Right cardiac atrium (tissue), 5 donors: ENCODE results near the gene REEP3. TPM values are rescaled to one million over a fixed set of nuclear protein-coding genes. Genes with fewer than 3 reads are reported as not detected.

ENCODE experiments used
- ATAC-seq, 2 donors: fragments of 200-7000 bp; cut with Tn5 transposase; one replicate each; pipeline versions ENCODE4 v1.8.0 to v1.9.1; 2020; ENCODE audit warnings: moderate library complexity in 2 of 2, mild to moderate bottlenecking in 1 of 2
- DNase-seq, 3 donors: peaks; one replicate each; pipeline ENCODE4 v3.0.0-alpha.2; 2020
- H3K27ac ChIP-seq: one replicate; pipeline ENCODE4 v1.5.1; 2013; ENCODE audit warnings: mild to moderate bottlenecking, low read length, control low read depth, moderate library complexity
- H3K27me3 ChIP-seq: one replicate; pipeline ENCODE4 v1.6.1; 2013; ENCODE audit not compliant: control insufficient read depth, insufficient read depth
- H3K4me1 ChIP-seq: one replicate; pipeline ENCODE4 v1.6.1; 2013; ENCODE audit warnings: low read length; ENCODE audit not compliant: control insufficient read depth, insufficient read depth
- H3K4me3 ChIP-seq: one replicate; pipeline ENCODE4 v1.5.1; 2013; ENCODE audit warnings: low read length, control low read depth
- H3K9me3 ChIP-seq: one replicate; pipeline ENCODE4 v1.6.1; 2013; ENCODE audit warnings: low read length; ENCODE audit not compliant: control insufficient read depth
- WGBS: extraction: QIAGEN DNeasy Blood & Tissue Kit; methylation state at CpG from one replicate; pipeline ENCODE4 v1.1.7; 2013; 5-methylcytosine and 5-hydroxymethylcytosine counted together
- intact Hi-C, 4 donors: fragments of 100-400 bp; cut with DNase I; formaldehyde crosslinking; loops; one replicate each; pipeline versions ENCODE4 v1.11.0 to v1.14.0; 2022 to 2023
- polyA plus RNA-seq: library from polyadenylated mRNA; stranded (reverse); fragments of 200-250 nt; gene quantifications from one replicate; pipeline ENCODE4 v1.2.3, GENCODE V29; 2013
- total RNA-seq, 4 donors: library from RNA; stranded (reverse); fragmentation: NEBNext Ultra II Directional; extraction: Animal tissue kit (Norgen Biotek cat#: 25700); gene quantifications; one replicate each; pipeline ENCODE4 v1.2.1, GENCODE V29; 2021
- donor health status: healthy with polysubstance abuse.
- donor health status: DM: no; HTN: yes; CAD: no.
- donor health status: DM: no; HTN: no; CAD: no.
- donor health status: DM: no; HTN: yes; CAD: no; lungs with severe emphysema.
- donor health status: DM: yes; HTN: yes; CAD: no.

REEP3 gene
- total and polyA plus RNA-seq, 5 donors: 11.9 to 29.7 (median 23.0) TPM

DNA sequence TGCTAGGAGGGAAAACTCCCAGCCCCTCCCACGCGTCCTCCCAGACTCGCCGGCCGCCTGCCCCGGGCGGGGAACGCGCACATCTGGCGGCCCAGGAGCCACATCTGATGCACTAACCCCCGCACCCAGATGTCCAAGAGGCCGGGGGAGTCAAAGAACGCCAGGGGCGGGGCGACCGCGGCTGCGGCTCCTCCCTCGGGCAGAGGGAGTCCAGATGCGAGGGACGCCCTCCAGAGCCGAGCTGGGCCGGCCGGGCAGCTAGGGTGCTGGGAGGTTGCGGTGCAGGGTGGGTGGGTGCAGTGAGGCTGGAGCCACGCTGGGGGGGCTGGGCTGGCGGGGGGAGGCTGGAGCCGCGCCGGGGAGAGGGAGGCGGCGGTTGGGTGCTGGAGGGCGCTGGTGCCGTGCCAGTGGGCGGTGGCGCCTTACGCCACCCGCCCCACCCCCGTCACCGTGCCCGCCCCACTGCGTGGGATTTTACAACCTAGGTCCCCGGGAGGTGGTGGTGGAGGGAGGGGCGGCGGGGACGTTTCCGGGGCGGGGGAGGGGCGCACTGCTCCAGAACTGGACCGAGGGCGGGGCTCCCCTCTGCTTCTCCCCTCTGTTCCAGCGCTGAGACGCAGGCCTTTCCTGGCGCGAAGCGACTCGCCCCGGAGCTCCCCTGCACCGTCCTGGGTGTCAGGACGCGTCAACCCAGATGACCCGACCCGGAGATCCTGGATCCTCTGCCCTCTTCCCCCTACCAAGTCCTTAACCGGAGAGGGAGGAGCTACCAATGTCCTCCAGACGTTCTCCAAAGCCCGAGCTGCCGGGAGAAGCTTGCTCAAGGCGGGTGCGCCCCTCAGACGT lies 109.1 kb downstream of the REEP3 start:
- ATAC-seq (peak; percentile 84 to 87), DNase-seq (peak; percentile 95 to 97 (median 96))
- Histone ChIP-seq H3K27ac (peak overlapping the region; percentile 100), H3K4me3 (peak overlapping the region; percentile 46), H3K9me3 (no peaks in the 10 kb centered on the region), H3K4me1 (peaks cover 5% of the 10 kb centered on the region), H3K27me3 (no peaks in the 10 kb centered on the region)
- under 1% methylated on average over 70 of the region's 70 CpGs for whole genome bisulfite sequencing
- intact Hi-C loops: loop anchor here in 3 of 4 donors (2.0 to 5.0 kb wide), 4 partner anchors 82 to 362 kb away; no protein-coding TSS in a partner anchor

DNA sequence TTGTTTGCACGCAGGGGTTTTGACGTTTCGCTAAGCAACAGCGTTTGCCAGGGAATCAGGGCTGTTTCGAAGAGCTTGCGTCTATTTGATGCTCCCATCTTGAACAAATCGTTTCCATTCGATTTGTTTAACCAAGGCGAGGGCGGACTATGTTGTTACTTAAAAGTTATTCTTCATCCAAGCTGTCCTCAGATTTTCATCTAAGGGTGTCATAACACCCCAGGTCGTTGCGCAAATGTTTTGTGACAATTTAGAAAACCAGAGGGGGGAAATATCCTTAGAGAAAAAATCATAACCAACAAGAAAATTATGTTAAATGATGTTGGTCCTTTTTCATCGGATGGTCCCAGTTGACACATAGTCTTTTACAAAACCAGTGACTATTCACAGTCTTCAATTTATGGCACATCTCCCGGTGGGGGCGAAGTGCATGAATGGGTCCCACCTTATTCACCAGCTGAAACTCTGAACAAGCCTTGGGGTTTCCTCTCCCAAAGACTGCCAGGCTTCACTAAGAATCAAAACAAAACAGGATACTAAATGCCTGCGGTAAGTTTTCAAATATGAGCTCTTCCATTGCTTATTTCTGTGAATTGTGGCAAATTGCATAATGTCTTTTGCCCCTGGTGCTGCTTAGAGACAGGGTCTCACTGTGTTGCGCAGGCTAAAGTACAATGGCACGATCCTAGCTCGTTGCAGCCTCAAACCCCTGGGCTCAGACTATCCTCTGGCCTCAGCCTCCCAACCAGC lies 109.9 kb downstream of the REEP3 start:
- WGBS: 22% methylated on average over 19 of the region's 19 CpGs
- Histone ChIP-seq H3K4me3 (peak overlapping the region; percentile 46), H3K27me3 (no peaks in the 10 kb centered on the region), H3K9me3 (no peaks in the 10 kb centered on the region), H3K4me1 (peaks cover 5% of the 10 kb centered on the region), H3K27ac (peak overlapping the region; percentile 84)
- DNase-seq: no peak
- intact Hi-C loops: loop anchor here in 3 of 4 donors (2.0 to 5.0 kb wide), 4 partner anchors 81 to 362 kb away; no protein-coding TSS in a partner anchor
- no peak for ATAC-seq

DNA sequence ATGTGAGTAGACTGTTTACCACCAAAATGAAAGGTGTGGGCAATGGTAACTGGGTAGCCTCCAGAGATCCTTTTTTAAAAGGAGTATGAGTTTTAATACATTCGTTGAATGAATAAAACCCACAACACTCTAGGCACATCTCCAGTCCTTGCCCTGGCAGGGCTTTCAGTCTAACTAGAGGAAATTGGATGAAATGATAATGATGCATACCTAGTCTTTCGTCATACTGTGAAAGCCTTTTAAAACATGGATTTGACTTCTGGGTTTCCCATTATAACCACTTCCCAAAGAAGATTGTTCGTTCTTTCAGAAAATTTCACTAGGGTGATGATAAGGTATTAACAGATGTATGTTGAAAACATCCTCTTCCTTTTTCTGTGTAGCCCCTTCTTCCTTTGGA lies 110.8 kb downstream of the REEP3 start:
- no peak overlapping the region for H3K4me3 ChIP-seq
- no peak overlapping the region for H3K27ac ChIP-seq
- H3K9me3 ChIP-seq: no peaks in the 10 kb centered on the region
- WGBS: 47% methylated on average over 3 of the region's 3 CpGs
- ATAC-seq: no peak
- intact Hi-C loops: loop anchor here in 3 of 4 donors (2.0 to 5.0 kb wide), 4 partner anchors 80 to 363 kb away; no protein-coding TSS in a partner anchor
- no peak for DNase-seq
- H3K4me1 ChIP-seq: peaks cover 5% of the 10 kb centered on the region
- H3K27me3 ChIP-seq: no peaks in the 10 kb centered on the region

DNA sequence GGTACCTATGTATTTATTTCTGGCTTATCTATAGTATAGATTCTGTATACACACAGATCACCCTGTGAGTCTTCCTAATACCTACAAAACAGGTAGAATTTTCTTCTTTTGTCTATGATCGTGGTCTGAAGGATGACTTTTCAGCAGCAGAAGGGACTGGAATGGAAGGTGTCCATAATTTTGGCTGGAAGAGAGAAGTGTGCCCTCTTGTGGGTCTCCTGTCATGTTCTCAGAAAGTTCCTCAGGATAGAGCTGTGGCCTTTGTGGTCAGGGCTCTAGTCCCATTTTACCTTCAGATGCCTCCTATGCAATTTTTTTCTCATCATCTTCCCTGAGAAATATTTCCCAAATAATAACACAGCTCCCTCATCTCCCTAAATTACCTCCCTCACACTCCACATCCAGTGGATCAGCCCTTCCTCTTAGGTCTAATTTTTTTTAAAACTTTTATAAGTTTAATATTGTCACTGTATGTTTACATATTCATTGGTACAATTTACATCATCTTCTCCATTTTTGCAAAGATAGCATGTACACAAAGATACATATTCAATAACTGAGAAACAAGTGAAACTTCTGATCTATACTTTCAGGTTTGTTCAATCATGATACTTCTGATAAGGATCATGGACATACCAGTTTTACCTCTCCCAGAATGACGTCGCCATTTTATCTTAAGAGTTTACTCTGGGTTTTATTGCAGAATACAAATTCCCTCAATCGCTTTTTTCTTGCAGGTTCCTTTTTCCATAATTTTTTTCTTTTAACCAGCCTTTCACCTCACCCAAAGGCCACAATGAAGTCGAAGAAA lies 112.7 kb downstream of the REEP3 start:
- DNase-seq (no peak), ATAC-seq (no peak)
- H3K27me3 ChIP-seq: no peaks in the 10 kb centered on the region
- WGBS: 80% methylated on average over 5 of the region's 5 CpGs
- H3K9me3 ChIP-seq: no peaks in the 10 kb centered on the region
- H3K27ac ChIP-seq: no peak overlapping the region
- intact Hi-C loops: loop anchor here in 2 of 4 donors (5.0 kb wide), 2 partner anchors 78 to 83 kb away; no protein-coding TSS in a partner anchor
- no peak overlapping the region for H3K4me3 ChIP-seq
- H3K4me1 ChIP-seq: peaks cover 5% of the 10 kb centered on the region

DNA sequence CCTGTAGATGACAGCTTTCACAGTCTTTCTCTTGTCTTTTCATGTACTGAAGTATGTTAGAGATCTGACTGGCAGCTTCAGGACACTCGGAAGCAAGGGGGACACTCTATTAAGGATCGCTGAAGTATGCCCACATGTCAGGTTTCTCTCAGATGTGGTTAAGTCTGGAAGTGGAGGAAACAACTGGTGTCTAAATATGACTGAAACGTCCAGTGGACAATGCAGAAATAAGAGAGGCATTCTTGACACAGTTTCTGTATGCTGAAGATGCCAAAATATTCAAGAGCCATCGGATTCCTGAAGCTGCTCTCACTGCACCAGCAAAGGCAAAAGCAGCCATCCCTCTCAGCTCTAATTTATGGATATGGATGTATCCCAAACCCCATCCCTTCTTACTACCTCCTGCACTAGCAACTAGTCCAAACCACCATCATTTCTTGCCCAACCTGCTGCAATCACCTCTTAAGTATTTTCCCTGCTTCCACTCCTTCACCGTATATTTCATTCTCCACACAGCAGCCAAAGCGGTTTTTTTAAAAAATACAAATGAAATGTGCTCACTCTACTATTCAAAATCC lies 113.4 kb downstream of the REEP3 start:
- Histone ChIP-seq H3K4me3 (no peak overlapping the region), H3K27me3 (no peaks in the 10 kb centered on the region), H3K9me3 (no peaks in the 10 kb centered on the region), H3K27ac (no peak overlapping the region), H3K4me1 (peaks cover 5% of the 10 kb centered on the region)
- ATAC-seq (no peak), DNase-seq (no peak)
- intact Hi-C loops: loop anchor here in 2 of 4 donors (5.0 kb wide), 2 partner anchors 78 to 83 kb away; no protein-coding TSS in a partner anchor
- 79% methylated on average over 6 of the region's 6 CpGs for WGBS

DNA sequence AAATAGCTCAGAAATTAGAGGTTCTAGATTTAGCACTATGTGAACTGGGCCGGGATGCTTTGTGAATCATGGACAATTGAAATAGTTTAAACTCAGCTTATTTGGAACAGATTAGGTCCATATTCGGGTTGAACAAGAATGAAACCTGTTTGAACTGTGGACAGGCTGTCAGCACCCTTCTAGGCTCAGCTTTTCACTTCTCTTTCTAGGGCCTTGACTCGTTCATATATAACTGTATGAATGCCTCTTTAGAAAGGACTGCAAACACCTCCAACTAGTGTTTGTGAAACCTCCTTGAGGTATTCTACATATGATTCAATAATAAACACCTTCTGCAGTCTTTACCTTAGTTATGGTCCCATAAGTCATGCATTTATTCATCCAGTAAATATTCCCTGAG lies 115.6 kb downstream of the REEP3 start:
- Histone ChIP-seq H3K4me1 (peaks cover 2% of the 10 kb centered on the region), H3K27ac (no peak overlapping the region), H3K4me3 (no peak overlapping the region), H3K27me3 (no peaks in the 10 kb centered on the region), H3K9me3 (no peaks in the 10 kb centered on the region)
- ATAC-seq: no peak
- WGBS: 46% methylated on average over 3 of the region's 3 CpGs
- intact Hi-C loops: no loop called here
- no peak for DNase-seq

DNA sequence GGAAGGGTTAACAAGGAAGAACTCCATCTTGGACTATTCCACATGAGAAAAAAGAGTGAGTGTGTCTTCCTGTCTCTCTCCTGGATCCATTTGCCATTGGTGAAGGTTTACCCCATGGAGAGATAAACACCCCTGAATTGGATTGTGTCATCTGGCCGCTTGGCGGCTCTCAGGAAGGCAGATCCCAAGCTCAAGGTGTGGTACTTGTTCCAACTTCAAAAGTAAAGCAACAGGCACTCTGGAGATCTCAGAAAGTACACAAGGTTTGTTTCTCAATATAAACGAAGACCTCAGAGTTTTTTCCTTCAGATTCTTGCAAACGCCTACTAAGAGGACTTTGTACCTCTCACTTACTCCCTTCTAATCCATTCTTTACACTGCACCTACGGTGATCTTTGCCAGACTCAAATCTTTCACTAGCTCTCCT lies 116.7 kb downstream of the REEP3 start:
- WGBS: 85% methylated on average over 5 of the region's 5 CpGs
- no peaks in the 10 kb centered on the region for H3K9me3 ChIP-seq
- ATAC-seq (no peak), DNase-seq (no peak)
- no peaks in the 10 kb centered on the region for H3K27me3 ChIP-seq
- intact Hi-C loops: no loop called here
- H3K4me1 ChIP-seq: peaks cover 3% of the 10 kb centered on the region
- H3K27ac ChIP-seq: no peak overlapping the region
- no peak overlapping the region for H3K4me3 ChIP-seq

DNA sequence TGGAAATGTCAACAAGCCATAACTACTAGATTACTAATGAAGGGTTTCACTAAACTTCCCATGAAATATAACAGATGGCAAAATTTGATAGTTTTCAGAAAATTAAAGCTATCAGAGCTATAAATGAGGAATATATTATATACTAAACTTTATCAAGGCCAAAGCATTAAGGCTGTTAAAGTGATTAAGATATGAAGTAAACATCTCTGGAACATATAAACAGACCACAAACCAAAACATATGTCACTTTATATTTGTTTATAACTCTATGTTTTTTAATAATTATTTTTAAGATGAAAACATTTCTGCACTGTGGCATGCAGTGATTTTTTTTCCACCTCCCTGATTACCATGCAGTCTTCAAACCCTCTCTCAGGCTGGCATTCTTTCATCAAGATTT lies 120.2 kb downstream of the REEP3 start:
- Histone ChIP-seq H3K4me1 (peaks cover 5% of the 10 kb centered on the region), H3K4me3 (no peak overlapping the region), H3K9me3 (no peaks in the 10 kb centered on the region), H3K27me3 (no peaks in the 10 kb centered on the region), H3K27ac (no peak overlapping the region)
- ATAC-seq (no peak), DNase-seq (no peak)
- intact Hi-C loops: loop anchor here in 1 of 4 donors (5.0 kb wide), 1 partner anchor 76 kb away; no protein-coding TSS in a partner anchor

DNA sequence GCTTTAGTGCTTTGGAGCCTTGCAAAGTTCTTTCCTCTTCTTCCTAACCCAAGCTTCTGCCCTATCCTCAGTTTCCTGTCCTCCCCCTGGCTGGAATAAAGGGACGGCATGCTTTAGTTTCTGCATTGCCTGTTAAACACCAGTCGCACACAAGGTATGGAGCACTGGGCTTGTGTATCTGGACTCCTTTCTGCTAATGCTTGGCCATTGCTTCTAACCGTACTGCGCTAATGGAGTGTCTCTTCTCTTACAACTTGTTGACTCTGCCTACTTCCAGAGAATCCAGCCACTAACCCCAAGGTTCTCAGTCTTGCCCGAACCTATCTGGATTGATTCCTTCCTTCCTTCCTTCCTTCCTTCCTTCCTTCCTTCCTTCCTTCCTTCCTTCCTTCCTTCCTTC lies 120.6 kb downstream of the REEP3 start:
- ATAC-seq (no peak), DNase-seq (no peak)
- 83% methylated on average over 5 of the region's 5 CpGs for WGBS
- Histone ChIP-seq H3K27me3 (no peaks in the 10 kb centered on the region), H3K4me3 (no peak overlapping the region), H3K27ac (peak overlapping the region; percentile 37), H3K4me1 (peaks cover 5% of the 10 kb centered on the region), H3K9me3 (no peaks in the 10 kb centered on the region)
- intact Hi-C loops: loop anchor here in 1 of 4 donors (5.0 kb wide), 1 partner anchor 76 kb away; no protein-coding TSS in a partner anchor

DNA sequence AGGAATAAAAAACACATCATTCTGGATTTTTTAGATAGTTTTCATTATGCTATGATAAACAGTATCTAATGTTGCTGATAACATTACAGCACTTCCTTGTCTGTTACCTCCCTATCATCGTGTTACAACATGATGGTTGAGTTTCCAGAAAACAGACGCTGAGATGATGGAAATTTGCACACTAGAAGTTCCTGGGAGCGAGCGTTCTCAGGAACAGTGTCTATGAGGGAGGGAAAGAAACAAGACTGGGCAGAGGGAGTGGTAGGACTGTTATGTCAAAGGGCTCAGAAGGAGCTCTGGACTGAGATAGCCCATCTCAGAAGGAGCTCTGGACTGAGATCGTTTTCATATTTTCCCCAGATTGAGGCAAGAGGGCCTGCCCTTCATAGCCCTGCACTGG lies 121.6 kb downstream of the REEP3 start:
- 66% methylated on average over 5 of the region's 5 CpGs for WGBS
- intact Hi-C loops: loop anchor here in 1 of 4 donors (5.0 kb wide), 1 partner anchor 74 kb away; no protein-coding TSS in a partner anchor
- H3K27ac ChIP-seq: peak overlapping the region; percentile 59
- H3K9me3 ChIP-seq: no peaks in the 10 kb centered on the region
- H3K4me1 ChIP-seq: peaks cover 5% of the 10 kb centered on the region
- no peaks in the 10 kb centered on the region for H3K27me3 ChIP-seq
- DNase-seq: no peak
- peak in 1 of 2 donors; percentile 67 for ATAC-seq
- H3K4me3 ChIP-seq: no peak overlapping the region
